Stomach smooth muscle (tissue), 2 donors: ENCODE data around the gene NPEPL1.

Experiments used
- H3K27ac ChIP-seq: one replicate; pipeline ENCODE4 v1.7.0; 2013; ENCODE audit warnings: mild to moderate bottlenecking, low read length, inconsistent platforms
- H3K27me3 ChIP-seq, 2 donors: one replicate each; pipeline ENCODE4 v1.7.0; 2013; ENCODE audit warnings: low read length in 2 of 2; ENCODE audit not compliant: insufficient read depth in 2 of 2, control insufficient read depth in 1 of 2
- H3K36me3 ChIP-seq, 2 donors: one replicate each; pipeline ENCODE4 v1.7.0; 2013; ENCODE audit warnings: low read length in 2 of 2; ENCODE audit not compliant: control insufficient read depth in 2 of 2, insufficient read depth in 2 of 2
- H3K4me1 ChIP-seq: one replicate; pipeline ENCODE4 v1.7.0; 2013; ENCODE audit warnings: low read length; ENCODE audit not compliant: control insufficient read depth, insufficient read depth
- H3K4me3 ChIP-seq, 2 donors: one replicate each; pipeline ENCODE4 v1.7.0; 2013; ENCODE audit warnings: low read length in 2 of 2
- H3K9ac ChIP-seq, 2 donors: one replicate each; pipeline ENCODE4 v1.7.0; 2013; ENCODE audit warnings: low read length in 2 of 2, mild to moderate bottlenecking in 1 of 2
- H3K9me3 ChIP-seq, 2 donors: one replicate each; pipeline ENCODE4 v1.7.0; 2013; ENCODE audit warnings: low read length in 2 of 2; ENCODE audit not compliant: control insufficient read depth in 2 of 2
- donor health status: healthy.
- donor health status: Pancreatic carcinoma.

NPEPL1 gene

GRCh38 chr20:58695084-58695722 lies 2.6 kb downstream of the NPEPL1 start:
- Histone ChIP-seq H3K4me3 (no peak overlapping the region), H3K9me3 (no peaks in the 10 kb centered on the region), H3K27ac (no peak overlapping the region), H3K9ac (no peak overlapping the region), H3K36me3 (peaks cover 36 to 39% of the 10 kb centered on the region in 2 donors), H3K4me1 (peaks cover 33% of the 10 kb centered on the region), H3K27me3 (no peaks in the 10 kb centered on the region)

DNA sequence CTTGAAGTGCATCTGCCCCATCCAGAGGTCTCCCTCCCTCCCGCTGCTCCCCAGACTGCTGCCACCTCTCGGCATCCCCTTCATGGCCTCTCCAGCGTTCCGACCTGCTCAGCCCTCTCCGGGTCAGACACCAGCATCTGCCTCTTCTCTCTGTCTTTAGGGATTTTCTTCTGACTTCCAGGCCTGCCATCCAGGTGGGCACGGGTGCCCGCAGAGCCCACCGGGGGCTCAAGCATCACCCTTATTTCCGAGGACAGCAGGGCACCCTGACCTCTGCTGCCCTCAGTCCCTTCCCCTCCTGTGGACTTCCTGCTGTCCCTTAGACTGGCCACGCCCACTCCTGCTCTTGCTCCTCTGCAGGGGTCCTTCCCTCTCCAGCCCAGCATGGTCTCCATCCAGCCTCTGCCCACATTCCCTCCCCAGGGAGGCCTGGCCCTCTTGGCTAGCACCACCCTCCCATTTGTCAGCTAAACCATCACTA lies 3.3 kb downstream of the NPEPL1 start:
- H3K27ac ChIP-seq: no peak overlapping the region
- H3K4me3 ChIP-seq: no peak overlapping the region
- H3K9me3 ChIP-seq: no peaks in the 10 kb centered on the region
- no peak overlapping the region for H3K9ac ChIP-seq
- peaks cover 39 to 43% of the 10 kb centered on the region in 2 donors for H3K36me3 ChIP-seq
- H3K4me1 ChIP-seq: peaks cover 34% of the 10 kb centered on the region
- H3K27me3 ChIP-seq: no peaks in the 10 kb centered on the region

- Histone ChIP-seq H3K9ac (no peak overlapping the region), H3K36me3 (peaks cover 39 to 43% of the 10 kb centered on the region in 2 donors), H3K4me1 (peaks cover 32% of the 10 kb centered on the region), H3K4me3 (no peak overlapping the region), H3K27me3 (no peaks in the 10 kb centered on the region), H3K9me3 (no peaks in the 10 kb centered on the region), H3K27ac (no peak overlapping the region)
These were observed 3.9 kb downstream of the NPEPL1 start for GRCh38 chr20:58696411-58696961.

DNA sequence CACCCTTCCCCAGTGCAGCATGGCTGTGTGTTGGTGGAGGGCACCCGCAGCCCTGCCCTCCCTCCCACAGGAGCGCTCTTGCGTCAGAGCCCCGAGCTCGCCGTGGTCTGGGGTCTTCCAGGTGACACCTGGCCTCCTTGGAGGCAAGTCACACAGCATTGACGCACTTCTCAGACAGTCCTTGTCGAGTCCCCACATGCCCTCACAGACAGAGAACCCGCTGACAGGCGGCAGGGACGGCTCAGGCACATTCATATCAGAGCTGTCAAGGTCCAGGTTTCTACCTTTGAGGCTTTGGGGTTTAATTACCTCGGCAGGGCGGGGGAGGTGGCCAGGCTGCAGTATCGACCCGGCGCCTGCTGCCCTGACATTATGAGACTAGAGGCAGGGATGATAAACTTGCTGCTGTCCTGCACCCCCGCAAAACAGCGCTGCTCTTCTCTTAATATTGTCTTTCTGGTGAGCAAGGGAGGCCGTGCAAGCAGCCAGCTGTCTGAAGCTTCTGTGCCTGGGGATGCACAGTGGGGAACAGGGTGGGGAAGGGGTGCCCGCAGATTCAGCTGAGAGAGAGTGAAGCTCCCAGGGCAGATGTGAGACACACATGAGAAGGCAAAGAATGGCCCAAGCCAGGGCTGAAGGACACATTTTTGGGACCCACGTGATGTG lies 4.7 kb downstream of the NPEPL1 start:
- H3K9ac ChIP-seq: no peak overlapping the region
- no peak overlapping the region for H3K4me3 ChIP-seq
- H3K27ac ChIP-seq: no peak overlapping the region
- H3K36me3 ChIP-seq: peaks cover 39 to 45% of the 10 kb centered on the region in 2 donors
- H3K9me3 ChIP-seq: no peaks in the 10 kb centered on the region
- H3K27me3 ChIP-seq: no peaks in the 10 kb centered on the region
- peaks cover 24% of the 10 kb centered on the region for H3K4me1 ChIP-seq

GRCh38 chr20:58697867-58698703 lies 5.5 kb downstream of the NPEPL1 start:
- no peaks in the 10 kb centered on the region for H3K27me3 ChIP-seq
- H3K4me3 ChIP-seq: no peak overlapping the region
- peaks cover 22% of the 10 kb centered on the region for H3K4me1 ChIP-seq
- H3K27ac ChIP-seq: peak overlapping the region; percentile 37
- peaks cover 45 to 53% of the 10 kb centered on the region in 2 donors for H3K36me3 ChIP-seq
- no peaks in the 10 kb centered on the region for H3K9me3 ChIP-seq
- H3K9ac ChIP-seq: no peak overlapping the region

GRCh38 chr20:58698741-58699622 lies 6.4 kb downstream of the NPEPL1 start:
- Histone ChIP-seq H3K27ac (peak overlapping the region; percentile 37), H3K27me3 (no peaks in the 10 kb centered on the region), H3K4me1 (peaks cover 13% of the 10 kb centered on the region), H3K9me3 (no peaks in the 10 kb centered on the region), H3K36me3 (peaks cover 54 to 62% of the 10 kb centered on the region in 2 donors), H3K4me3 (no peak overlapping the region), H3K9ac (no peak overlapping the region)

GRCh38 chr20:58699623-58700107 lies 7.1 kb downstream of the NPEPL1 start:
- Histone ChIP-seq H3K4me1 (peaks cover 6% of the 10 kb centered on the region), H3K9ac (no peak overlapping the region), H3K27ac (no peak overlapping the region), H3K36me3 (peaks cover 56 to 67% of the 10 kb centered on the region in 2 donors), H3K27me3 (no peaks in the 10 kb centered on the region), H3K9me3 (no peaks in the 10 kb centered on the region), H3K4me3 (no peak overlapping the region)

- Histone ChIP-seq H3K9me3 (no peaks in the 10 kb centered on the region), H3K9ac (peak overlapping the region in 1 of 2 donors; percentile 2), H3K4me3 (no peak overlapping the region), H3K27me3 (no peaks in the 10 kb centered on the region), H3K4me1 (peaks cover 5% of the 10 kb centered on the region), H3K27ac (no peak overlapping the region), H3K36me3 (peaks cover 51 to 68% of the 10 kb centered on the region in 2 donors)
These were observed 7.7 kb downstream of the NPEPL1 start for GRCh38 chr20:58700121-58700821.

DNA sequence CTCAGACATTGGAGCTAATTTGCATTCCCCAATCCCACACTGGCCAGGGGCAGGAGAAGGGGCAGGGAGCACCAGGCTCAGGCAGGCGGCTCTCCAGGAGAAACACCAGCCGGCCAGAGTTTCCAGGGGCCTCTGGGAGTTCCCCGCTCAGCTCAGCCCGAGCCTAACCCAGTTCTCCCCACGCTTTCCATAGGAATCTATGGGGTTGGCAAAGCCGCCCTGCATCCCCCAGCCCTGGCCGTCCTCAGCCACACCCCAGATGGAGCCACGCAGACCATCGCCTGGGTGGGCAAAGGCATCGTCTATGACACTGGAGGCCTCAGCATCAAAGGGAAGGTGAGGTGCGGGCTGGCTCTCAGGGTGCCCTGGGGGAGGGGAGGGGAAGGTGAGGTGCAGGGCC lies 8.2 kb downstream of the NPEPL1 start:
- no peak overlapping the region for H3K27ac ChIP-seq
- H3K36me3 ChIP-seq: peaks cover 48 to 68% of the 10 kb centered on the region in 2 donors
- no peak overlapping the region for H3K4me3 ChIP-seq
- H3K4me1 ChIP-seq: peaks cover 5% of the 10 kb centered on the region
- no peaks in the 10 kb centered on the region for H3K27me3 ChIP-seq
- no peaks in the 10 kb centered on the region for H3K9me3 ChIP-seq
- no peak overlapping the region for H3K9ac ChIP-seq
